ENCODE data around the gene REEP6.
"Not testable (repeated sequence)": the region's sequence is repeated elsewhere in the genome, so short reads cannot be mapped to it uniquely, and the experiment has no call there.

Gene REEP6

DNA sequence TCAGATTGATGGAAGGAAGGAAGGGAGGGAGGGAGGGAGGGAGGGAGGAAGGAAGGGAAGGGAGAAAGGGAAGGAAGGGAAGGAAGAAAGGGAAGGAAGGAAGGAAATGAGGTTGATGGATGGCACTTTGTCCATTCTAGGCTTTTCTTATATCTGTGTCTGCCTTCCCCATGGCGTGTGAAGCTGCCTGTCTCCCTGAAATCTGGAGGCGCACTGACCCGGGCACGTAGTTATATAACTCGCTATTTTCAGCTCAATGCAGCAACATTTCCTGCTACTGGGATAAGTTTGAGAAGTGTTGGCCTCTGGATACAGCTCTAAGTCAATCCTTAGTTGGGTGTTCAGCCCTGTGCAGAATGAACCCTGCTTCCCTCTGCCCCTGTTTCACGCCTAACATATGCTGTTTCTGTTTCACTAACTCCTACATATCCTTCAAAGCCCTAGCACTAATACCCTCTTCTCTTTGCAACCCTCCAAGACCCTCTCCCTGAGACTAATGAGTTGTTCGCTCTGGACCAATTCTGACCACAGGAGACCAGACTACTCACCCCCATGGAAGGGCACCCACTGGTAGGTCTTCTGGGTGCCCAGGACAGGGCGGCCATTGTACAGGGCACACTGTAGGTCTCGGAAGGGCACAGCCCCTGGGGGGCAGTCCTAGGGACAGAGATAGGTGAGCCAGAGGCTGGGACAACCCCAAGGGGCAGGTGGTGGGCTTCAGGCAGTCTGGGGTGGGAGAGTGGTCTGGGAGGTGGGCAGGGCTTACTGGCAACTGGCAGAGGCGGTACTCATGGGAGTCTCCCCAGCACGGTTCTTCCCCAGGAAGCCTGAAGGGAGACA, 18.8 kb downstream of the REEP6 start:
- no peak for DNase-seq

DNA sequence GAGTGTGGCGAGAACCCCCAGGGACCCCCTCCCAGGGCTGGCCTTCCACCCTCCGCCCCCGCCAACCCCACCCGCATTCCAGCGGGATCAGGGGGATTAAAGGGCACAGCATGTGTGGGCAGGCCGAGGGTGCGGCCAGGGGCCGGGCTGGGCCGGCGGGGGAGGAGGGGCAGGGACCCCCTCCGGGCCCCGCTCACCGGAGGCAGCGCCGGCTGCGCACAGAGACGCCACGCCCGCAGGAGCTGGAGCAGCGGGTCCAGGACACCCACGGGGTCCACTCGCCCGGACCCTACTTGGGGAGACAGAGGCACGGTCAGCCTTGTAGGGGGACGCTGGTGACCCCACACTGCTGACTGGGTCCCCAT, 19.4 kb downstream of the REEP6 start:
- DNase-seq: no peak

DNA sequence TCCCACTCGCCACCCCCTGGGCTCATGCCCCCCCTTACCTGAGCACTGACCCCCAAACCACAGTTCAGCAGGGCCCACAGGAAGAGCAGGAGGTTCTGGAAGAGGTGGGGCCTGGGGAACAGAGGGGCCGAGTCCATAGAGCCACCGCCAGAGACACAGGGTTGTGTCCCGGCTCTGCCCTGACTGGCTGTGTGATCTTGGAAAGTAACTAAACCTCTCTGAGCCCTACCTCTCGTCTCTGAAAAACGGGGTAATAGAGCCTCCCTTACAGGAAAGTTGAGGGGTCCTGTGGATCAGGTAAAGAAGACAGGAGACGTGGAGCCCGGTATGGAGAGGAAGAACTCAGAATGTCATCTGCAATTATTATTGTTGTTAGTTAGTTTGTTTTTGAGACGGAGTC, 19.8 kb downstream of the REEP6 start:
- no peak for DNase-seq

DNA sequence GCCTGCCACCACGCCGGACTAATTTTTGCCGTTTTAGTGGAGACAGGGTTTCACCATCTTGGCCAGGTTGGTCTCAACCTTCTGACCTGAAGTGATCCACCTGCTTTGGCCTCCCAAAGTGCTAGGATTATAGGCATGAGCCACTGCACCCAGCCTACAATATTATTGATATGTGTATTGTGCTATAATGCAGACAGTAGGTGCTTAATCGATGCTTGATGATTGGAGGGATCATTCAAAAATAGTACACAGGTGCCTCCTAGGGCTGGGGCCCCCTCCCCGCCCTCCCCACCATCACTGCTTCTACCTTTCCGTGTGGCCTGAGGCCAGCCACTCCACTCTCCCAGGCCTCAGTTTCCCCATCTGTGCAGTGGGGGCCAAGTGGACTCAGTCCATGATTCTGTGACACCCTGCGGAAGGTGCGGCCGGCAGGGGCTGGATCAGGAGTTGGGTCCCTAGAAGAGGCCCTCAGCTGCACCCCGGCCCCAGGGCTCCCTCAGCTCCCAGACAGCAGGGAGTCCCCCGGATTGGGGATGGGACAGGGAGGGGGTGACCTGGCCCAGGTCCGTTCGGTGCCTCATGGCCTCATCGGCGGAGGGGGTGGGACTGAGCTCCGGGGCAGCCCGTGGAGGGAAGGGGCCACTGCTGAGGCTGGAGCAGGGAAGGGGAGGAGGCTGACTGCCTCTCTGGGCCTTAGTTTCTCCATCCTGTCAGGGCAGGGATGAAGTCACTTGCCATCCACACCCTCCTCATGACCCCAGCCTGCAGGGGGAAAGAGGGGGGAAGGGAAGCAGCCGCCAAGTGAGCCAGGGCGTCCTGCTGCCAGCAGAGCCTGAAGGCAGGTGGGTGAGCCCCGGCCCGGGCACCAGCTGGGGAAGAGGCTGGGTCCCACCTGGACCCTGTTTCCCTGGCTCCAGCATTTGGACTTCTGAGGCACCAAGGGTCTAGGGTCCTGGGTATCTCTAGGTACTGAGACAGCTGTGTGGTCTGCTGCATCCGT, 20.6 kb downstream of the REEP6 start:
- no peak for DNase-seq

DNA sequence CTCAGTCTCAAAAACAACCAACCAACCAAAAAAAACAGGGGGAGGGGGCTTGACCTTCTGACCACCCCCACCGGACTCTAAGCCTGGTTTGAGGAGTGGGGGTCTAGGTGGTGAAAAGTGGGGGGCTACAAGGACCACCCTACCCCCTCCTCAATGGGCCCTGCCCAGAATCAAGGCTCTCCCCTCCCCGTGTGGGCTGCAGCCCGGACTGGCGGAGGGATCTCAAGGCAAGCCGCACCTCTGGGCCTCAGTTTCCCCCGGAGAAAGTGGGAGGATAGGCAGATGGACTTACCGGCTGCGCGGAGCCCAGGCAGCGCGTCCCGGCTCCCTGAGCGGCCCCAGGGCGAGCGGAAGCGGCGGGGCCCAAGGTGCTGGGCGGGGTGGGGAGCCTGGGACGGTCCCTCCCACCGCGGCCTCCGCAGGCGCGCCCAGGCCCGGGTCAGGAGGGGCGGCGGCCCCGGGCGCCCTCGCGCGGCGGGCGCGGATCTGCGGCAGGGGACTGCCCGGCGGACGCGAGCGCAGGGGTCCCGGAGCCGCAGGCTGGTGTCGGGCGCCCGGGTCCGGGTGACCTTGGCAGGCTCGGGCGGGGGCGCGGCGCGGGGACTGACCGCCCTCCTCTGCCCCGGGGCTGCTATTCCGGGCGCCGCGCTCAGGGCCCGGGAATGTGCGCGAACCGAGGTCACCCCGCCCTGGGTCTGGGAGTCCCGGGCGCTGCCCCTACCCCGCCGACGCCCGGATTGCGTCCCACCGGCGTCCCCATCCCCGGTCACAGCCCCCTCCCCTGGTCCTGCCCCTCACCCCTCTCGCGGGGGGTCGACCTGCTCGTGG, 21.9 kb downstream of the REEP6 start, which contains the start of gene ADAMTSL5:
Gene ADAMTSL5, minus strand, starts transcription at position 349 of the 828 bp plus-strand sequence. CDS start 2,076 bp downstream, outside the sequence.
- DNase-seq: peak; percentile 69

DNA sequence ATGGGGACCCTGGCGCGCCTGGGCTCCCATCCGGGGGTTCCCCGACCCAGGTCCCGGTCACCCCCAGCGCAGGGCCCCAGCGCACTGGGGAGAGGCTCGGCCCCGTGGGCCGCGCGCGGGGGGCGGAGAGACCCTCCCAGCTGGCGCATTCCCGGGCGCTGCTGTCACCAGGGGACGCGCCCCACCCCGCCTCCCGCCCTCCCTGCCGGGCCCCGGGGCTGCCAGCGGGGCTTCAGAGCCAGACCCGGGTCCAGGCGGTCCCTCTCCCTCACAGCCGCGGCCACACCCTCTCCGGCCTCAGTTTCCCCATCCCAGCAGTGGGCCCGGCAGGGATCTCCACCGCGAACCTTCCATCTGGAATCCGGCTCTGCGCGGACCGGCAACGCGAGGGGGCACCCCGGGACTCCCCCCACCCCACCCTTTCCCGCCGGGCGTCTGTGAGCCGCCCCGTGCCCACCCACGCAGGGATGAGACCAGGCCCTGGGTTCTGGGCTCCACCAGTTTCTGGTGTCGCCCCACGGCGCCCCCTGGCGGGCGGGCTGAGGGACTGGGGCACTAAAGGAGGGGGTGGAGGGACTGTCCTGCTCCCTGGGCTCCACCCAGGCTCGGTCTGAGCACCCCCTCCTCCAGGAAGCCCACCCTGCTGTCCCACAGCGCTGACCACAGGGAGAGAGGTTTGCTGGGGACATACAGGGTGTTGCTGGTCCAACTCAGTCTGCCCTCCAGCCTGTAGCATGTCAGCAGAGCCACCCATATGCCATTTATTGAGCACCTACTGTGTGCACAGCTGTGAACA, 22.7 kb downstream of the REEP6 start:
- DNase-seq: peak; percentile 69

DNA sequence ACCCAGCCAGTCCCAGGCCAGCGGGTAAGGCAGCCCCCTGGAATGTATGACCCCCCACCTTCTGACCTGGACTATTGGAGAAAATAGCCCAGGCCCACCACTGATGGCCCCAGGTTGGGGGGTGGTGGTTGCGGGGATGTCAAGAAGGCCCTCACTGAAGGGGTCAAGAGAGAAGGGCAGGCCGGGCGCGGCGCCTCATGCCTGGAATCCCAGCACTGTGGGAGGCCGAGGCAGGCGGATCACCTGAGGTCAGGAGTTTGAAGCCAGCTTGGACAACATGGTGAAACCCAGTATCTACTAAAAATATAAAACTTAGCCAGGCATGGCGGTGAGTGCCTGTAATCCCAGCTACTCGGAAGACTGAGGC, 23.3 kb downstream of the REEP6 start:
- no peak for DNase-seq

DNA sequence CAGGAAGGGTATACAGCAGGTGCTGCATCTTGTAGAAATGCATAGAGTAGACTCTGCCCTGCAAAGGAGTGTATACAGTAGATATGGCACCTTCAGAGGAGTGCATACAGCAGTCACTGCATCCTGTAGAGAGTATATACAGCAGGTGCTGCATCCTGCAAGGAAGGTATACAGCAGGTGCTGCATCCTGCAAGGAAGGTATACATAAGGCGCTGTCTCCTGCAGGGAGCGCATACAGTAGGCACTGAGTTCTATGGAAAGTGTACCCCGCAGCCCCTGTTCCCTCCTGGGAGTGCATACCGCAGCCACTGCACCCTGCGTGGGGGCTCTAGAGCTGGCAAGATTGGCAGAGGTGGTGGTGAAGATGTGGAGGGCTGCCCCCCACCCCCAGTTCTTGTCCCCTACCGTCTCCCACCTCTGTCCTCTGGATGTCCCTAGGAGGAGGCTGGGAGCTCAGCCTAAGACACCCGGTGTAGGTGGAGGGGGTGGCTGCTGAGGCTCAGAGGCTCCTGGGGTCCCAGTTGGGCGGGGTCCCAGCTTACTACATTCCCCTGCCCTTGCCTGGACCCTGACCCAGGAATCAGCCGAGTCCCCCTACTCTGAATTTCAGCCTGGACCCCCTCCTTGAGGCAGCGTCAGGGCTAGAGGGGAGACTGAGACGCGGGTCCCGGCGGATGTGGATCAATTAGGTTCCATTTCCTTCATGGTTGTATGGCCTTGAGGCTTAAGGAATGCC, 24.2 kb downstream of the REEP6 start:
- DNase-seq: no peak

DNA sequence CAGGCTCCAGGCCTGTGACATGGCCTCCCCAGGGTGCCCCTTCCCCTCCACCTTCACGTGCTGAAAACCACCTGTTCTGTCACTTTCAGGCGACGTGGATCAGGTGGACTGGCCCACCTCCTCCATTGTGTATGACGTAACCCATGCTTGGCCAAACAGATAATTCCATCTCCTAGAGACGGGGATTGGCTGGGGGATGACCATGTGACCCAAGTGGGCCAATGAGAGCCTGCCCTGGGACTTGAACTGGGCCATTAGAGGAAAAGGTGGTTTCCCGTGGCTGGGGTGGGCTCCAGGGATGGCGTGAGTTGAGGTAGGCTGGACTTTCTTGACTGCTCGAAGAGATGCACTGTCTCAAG, 25.4 kb downstream of the REEP6 start:
- no peak for DNase-seq

DNA sequence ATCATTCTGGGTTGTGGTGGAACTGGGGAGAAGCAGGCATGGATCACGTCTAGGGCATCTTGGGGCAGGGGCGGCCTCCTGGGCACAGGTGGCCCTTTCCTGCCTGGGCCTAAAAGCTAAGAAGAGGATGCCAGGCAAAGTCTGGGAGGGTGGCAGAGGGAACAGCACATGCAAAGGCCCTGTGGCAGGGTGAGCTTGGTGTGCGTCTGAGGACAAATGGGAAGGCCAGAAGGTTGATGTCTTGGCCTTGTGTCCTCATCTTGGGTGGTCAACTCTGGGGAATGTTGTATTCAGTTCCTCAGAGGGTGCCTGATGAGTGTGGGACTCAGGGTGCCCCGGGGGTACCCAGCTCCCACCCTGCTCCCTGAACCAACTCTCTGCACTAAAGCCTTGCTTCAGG, 27.5 kb downstream of the REEP6 start:
- no peak for DNase-seq

DNA sequence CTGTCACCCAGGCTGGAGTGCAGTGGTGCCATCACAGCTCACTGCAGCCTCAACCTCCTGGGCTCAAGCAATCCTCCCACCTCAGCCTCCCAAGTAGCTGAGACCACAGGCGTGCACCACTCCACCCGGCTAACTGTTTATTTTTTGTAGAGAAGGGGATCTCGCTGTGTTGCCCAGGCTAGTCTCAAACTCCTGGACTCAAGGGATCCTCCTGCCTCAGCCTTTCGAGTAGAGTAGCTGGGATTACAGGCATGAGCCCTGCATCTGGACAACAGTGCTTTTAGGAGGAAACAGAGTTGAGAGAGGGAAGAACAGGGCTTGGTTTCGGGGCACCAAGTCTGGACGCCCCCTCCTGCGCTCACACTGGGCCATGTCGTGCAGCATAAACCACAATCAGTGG, 28.8 kb downstream of the REEP6 start:
- DNase-seq: not testable (repeated sequence)

DNA sequence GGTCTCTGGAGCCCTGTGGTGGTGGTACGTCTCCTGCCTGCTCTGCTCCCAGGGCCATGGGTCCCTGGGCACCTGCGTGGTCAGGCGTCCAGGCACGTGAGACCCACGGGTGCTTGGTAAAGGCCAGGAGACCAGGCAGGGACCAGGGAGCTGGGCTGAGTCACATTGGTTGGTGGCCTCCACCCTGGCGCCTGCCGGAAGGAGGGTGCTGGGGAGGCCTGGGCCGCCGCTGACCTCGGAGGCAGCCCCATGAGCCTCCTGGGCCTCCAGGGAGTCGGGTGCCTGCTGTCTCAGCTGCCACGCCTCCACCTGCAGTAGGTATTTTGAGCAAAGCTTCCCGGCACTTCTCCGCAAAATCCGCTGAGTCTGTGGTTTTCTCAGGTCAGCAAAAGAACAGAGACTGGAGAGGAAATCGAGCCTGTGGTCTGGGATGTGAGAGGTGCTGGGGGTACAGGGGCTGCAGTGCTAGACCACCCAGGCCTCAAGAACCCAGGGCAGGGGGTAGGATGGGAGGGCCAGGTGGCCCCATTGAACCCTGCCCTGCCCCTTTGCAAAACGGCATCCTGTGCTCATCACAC, 29.3 kb downstream of the REEP6 start:
- DNase-seq: no peak

DNA sequence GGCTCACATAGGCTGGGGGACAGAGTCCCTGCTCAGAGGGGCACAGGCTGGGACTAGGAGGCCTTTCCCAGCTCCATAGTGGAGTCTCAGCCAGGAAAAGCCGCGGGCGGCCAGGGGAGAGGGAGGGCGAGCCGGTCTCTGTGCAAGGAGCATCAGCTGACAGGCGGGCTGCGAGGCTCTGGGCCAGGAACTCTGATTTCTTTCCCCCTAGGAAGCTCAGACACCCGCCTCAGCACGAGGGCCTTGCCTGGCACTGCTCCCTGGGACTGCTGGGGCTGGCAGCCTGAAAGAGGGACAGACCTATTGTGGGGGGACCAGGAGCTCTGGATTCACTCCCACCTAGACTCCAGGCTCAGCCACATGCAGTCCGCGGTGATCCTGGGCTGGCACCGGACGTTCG, 30.7 kb downstream of the REEP6 start:
- no peak for DNase-seq

DNA sequence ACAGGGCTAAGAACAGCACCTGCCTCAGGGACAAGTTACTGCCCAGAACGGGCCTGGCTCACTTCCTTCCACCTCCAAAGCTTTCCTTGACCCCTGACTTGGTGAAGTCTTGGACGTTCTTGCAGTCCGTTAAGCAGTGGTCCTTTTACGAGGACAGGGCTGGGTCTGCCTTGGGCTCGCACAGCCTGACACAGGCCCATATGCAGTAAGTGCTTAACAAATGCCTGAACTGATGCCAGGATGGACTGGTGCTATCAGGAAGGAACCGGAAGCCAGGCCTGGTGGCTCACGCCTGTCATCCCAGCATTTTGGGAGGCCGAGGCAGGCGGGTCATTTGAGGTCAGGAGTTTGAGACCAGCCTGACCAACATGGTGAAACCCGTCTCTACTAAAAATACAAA, 31.1 kb downstream of the REEP6 start:
- DNase-seq: no peak

DNA sequence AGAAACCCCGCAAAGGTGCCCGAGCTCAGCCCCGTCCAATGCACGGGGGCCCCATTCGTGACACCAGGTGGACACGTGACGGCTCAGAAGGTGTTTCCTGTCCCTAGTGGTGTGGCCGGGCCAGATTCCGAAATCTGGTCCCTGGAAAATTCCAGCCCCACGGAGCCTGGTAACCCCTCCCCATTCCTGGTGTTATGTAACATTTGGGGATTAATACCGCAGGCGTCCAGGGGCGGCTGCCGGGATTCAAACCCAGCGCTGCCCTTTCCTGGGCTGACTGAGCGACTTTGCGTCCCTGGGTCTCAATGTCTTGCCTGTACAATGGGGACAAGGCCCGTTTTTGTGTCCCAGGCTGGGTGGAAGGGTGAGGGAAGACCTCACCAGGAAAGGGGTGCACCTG, 31.9 kb downstream of the REEP6 start:
- DNase-seq: no peak

DNA sequence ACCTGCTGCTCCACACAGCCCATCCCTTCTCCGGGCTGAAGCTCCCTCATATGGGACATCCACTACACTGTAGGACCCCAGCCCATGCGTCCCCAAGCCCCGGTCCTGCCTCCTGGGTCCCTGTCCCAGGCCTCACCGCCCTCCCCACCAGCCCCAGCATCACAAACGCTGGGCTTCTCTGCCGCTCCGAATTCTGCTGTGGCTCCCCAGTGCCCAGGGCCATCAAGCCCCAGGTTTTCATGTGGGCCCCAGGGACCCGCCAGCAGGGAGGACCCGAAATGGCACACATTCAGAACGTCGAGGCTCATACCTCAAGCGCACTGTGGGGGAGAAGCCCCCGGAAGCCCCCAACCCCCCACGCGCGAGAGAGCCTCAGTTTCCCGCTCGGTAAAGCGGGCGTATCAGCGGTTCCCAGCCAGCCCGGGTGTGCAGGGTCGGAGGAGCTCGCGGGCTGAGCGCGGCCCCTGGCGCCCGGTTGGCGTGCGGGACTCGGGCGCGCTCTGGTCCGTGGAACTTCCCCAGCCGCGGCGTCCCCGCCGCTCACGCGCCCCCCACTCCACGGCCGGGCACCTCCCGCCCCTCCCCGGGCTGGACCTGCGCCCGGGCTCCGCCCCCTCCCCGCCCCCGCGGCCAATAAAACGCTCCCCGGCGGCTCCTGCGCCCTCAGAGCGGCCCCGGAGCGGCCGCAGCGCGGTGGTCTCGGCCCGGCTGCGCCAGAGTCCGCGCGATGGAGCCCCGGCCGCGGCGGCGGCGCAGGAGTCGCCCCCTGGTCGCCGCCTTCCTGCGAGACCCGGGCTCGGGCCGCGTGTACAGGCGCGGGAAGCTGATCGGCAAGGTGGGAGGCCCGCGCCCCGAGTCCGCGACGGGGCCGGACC, 32.7 kb downstream of the REEP6 start, which contains the start of gene PLK5:
Gene PLK5, plus strand, starts transcription at position 666 of the 875 bp plus-strand sequence. CDS start 2,920 bp downstream, outside the sequence.
- no peak for DNase-seq

DNA sequence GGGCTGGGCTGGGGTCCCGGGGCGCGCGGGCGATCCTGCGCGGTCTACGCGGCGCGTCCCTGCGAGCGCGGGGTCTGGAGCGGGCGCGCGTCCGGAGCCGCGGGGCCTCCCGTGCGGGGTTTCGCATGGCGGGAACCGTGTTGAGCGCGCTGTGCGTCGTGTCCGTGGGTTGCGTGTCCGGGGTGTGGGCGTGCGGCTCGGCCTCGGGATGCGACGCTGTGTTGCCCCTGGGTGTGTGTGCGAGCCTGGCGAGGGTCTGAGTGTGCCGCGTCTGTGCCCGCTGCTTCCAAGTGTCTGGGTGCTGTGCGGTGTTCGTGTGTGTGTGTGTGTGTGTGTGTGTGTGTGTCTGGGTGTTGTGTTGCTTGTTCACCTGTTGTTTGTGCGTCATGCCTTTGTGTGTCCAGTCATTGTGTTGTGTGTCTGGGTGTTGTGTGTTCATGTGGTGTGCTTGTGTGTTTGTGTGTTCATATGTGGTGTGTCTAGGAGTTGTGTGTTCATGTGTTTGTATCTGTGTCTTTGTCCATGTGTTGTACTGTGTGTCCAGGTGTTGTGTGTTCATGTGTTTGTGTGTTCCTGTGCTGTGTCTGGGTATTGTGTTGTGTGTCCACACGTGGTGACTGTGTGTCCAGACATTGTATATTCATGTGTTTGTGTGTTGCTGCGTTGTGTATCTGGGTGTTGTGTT, 33.4 kb downstream of the REEP6 start:
- DNase-seq: no peak

DNA sequence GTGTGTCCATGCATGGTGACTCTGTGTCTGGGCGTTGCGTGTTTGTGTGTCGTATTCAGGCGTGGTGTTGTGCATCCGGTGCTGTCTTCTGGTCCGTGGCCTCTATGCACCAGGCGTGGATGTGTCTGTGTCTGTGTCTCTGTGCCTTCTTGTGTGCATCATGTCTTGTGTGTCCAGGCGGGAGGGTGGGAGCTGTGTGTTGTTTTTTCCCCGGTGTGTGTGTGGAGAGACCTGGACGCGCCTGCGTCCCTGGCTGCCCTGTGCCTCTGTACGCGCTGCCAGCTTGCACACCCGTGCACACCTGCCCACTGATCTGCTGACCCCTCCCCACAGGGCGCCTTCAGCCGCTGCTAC, 34.0 kb downstream of the REEP6 start:
- DNase-seq: no peak

DNA sequence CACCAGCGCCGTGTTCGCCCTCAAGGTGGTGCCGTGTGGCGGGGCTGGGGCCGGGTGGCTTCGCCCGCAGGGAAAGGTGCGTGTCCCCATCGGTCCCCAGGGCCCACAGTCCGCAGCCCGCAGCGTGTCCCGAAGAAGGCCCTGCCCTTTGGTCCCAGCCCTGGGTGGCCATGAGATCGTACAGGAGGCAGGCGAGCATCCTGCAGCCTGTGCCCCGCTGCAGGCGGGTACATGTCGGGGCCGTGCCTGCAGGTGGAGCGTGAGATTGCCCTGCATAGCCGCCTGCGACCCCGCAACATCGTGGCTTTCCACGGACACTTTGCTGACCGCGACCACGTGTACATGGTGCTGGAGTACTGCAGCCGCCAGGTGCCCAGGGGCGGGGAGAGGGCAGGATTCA, 34.4 kb downstream of the REEP6 start:
- no peak for DNase-seq

Data from CD4-positive, alpha-beta T cell treated with Interleukin-10 for 1 hour (primary cell).